ENCODE measurements around the gene ITGA2B. TPM values are rescaled to one million over a fixed set of nuclear protein-coding genes. Genes with fewer than 3 reads are reported as not detected.
A peak's percentile ranks its signal among the peaks of the same experiment; 100 is the strongest.

ITGA2B gene
- total and polyA plus RNA-seq, 2 of the 13 experiments (the other 11 are each of a cell fraction or from before 2014, with no cell fraction given) = 0.38 to 1.1 TPM

- peak; percentile 68; the same call in 1 of the 2 replicates for TF ChIP-seq ZHX2 (IDR thresholded peaks at IDR 0.05; ENCODE audit: low read depth)
- no peak for TF ChIP-seq ZHX2 (CRISPR knock-in tag; IDR thresholded peaks at IDR 0.05; ENCODE audit: borderline replicate concordance)
- TF ChIP-seq NCOA1 (CRISPR knock-in tag; IDR thresholded peaks at IDR 0.05) = no peak
- TF ChIP-seq ZBTB33 (CRISPR knock-in tag; IDR thresholded peaks at IDR 0.05) = peak; percentile 81
- TF ChIP-seq XRCC5 (optimal IDR thresholded peaks at IDR 0.05; ENCODE audit: low read length) = peak; percentile 86
- TF ChIP-seq LBX2 (CRISPR knock-in tag; IDR thresholded peaks at IDR 0.05; ENCODE audit: borderline replicate concordance) = no peak
- TF ChIP-seq LRRFIP1 (CRISPR knock-in tag; conservative IDR thresholded peaks at IDR 0.05) = no peak
- no peak for TF ChIP-seq EP300 (IDR thresholded peaks at IDR 0.05; ENCODE audit: low read depth in 2 of 2, low read length in 2 of 2)
- TF ChIP-seq EP300 (CRISPR knock-in tag; IDR thresholded peaks at IDR 0.05; ENCODE audit: borderline replicate concordance) = no peak
- no peak for TF ChIP-seq ZNF644 (CRISPR knock-in tag; IDR thresholded peaks at IDR 0.05; ENCODE audit: low read depth)
- TF ChIP-seq ZNF317 (CRISPR knock-in tag; IDR thresholded peaks at IDR 0.05) = no peak
- TF ChIP-seq ZSCAN20 (CRISPR knock-in tag; IDR thresholded peaks at IDR 0.05; ENCODE audit: borderline replicate concordance) = peak; percentile 68; the same call in 1 of the 2 replicates
- TF ChIP-seq ZFY (CRISPR knock-in tag; IDR thresholded peaks at IDR 0.05) = peak; percentile 86
- no peak for TF ChIP-seq TAF15 (IDR thresholded peaks at IDR 0.05; ENCODE audit: low read depth, low read length, poor library complexity, severe bottlenecking)
- TF ChIP-seq ZMAT3 (CRISPR knock-in tag; conservative IDR thresholded peaks at IDR 0.05) = no peak
- no peak for TF ChIP-seq FLYWCH1 (CRISPR knock-in tag; IDR thresholded peaks at IDR 0.05)
- TF ChIP-seq MAFK (conservative IDR thresholded peaks at IDR 0.05 in 1 of 2, IDR thresholded peaks at IDR 0.05 in 1 of 2; ENCODE audit: low read length in 2 of 2) = no peak
- TF ChIP-seq JARID2 (CRISPR knock-in tag; IDR thresholded peaks at IDR 0.05; ENCODE audit: insufficient replicate concordance) = no peak
These were observed 34.6 kb downstream of the ITGA2B start (continued) for GRCh38 chr17:44354582-44355561.
